Stimulated activated CD4-positive, alpha-beta T cell treated with anti-CD3 and anti-CD28 coated beads, Interleukin-1b, Interleukin-23, amount 100 ng/mL, for 24 hours (primary cell): ENCODE data around the gene C1QTNF7.

Experiments used
- DNase-seq, 4 experiments: peaks; one replicate each; pipeline ENCODE4 v3.0.0-alpha.2; 2020; ENCODE audit warnings: low read depth in 4 of 4, low spot score in 1 of 4

C1QTNF7 gene

GRCh38 chr4:15427701-15428100, at the start of gene C1QTNF7:
C1QTNF7 (plus strand) TSS chr4:15428033; CDS start chr4:15435744, 7,711 bp downstream.
- no peak for DNase-seq

- DNase-seq: no peak
These were observed 49.8 kb upstream of the C1QTNF7 start for GRCh38 chr4:15378062-15378461.

- no peak for DNase-seq
These were observed 49.3 kb upstream of the C1QTNF7 start for GRCh38 chr4:15378493-15378892.

GRCh38 chr4:15381806-15382338, 46.0 kb upstream of the C1QTNF7 start:
- DNase-seq: no peak

- no peak for DNase-seq
These were observed 45.1 kb upstream of the C1QTNF7 start for GRCh38 chr4:15382669-15383273.

- DNase-seq: no peak
These were observed 42.3 kb upstream of the C1QTNF7 start for GRCh38 chr4:15385515-15385914.

GRCh38 chr4:15385928-15386327, 41.9 kb upstream of the C1QTNF7 start:
- DNase-seq: no peak

- DNase-seq: no peak
These were observed 37.3 kb upstream of the C1QTNF7 start for GRCh38 chr4:15390494-15390893.

GRCh38 chr4:15392053-15392805, 35.6 kb upstream of the C1QTNF7 start:
- DNase-seq: no peak

GRCh38 chr4:15395311-15395710, 32.5 kb upstream of the C1QTNF7 start:
- DNase-seq: no peak

- peak in 3 of 4 experiments; percentile 28 to 43 (median 37) for DNase-seq
These were observed 31.6 kb upstream of the C1QTNF7 start for GRCh38 chr4:15396157-15396800.

GRCh38 chr4:15398001-15398400, 29.8 kb upstream of the C1QTNF7 start:
- DNase-seq: no peak

- DNase-seq: no peak
These were observed 29.1 kb upstream of the C1QTNF7 start for GRCh38 chr4:15398732-15399131.

GRCh38 chr4:15400226-15400625, 27.6 kb upstream of the C1QTNF7 start:
- DNase-seq: no peak

- no peak for DNase-seq
These were observed 26.7 kb upstream of the C1QTNF7 start for GRCh38 chr4:15400981-15401671.

- no peak for DNase-seq
These were observed 25.7 kb upstream of the C1QTNF7 start for GRCh38 chr4:15402146-15402545.

- no peak for DNase-seq
These were observed 24.9 kb upstream of the C1QTNF7 start for GRCh38 chr4:15402974-15403373.

GRCh38 chr4:15405018-15405417, 22.8 kb upstream of the C1QTNF7 start:
- DNase-seq: no peak

GRCh38 chr4:15410750-15411149, 17.1 kb upstream of the C1QTNF7 start:
- DNase-seq: no peak

GRCh38 chr4:15412461-15412860, 15.4 kb upstream of the C1QTNF7 start:
- no peak for DNase-seq

- no peak for DNase-seq
These were observed 14.7 kb upstream of the C1QTNF7 start for GRCh38 chr4:15413010-15413622.
